Measurements from ENCODE around the gene POLR2L.

The POLR2L gene

GRCh38 chr11:869399-870126 is 27.2 kb upstream of the POLR2L start:
- in situ Hi-C loops (cut with MboI; ENCODE audit: low sequenced_read_pairs): loop anchor here (25.0 kb wide), 1 partner anchor 168 kb away; the partner anchor contains the start of gene MUC6

DNA sequence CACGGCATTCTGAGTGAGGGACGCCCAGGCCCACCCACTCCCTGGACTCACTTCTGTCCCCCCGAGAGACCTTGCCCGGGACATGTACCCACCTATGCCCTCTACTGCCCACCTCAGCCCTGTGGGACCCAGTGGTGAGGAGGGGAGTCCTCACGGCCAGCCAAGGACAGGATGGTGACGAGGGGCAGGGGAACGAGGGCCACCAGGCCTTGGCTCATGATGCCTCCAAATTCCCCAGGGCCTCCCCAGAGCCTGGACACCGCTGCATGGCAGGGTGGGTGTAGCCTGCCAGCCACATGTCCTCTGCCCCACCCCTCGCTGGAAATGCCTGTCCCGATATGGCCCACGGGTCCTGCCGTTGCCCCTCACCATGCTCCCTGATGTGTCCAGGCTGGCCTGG is 26.5 kb upstream of the POLR2L start:
- in situ Hi-C loops (cut with MboI; ENCODE audit: low sequenced_read_pairs): loop anchor here (25.0 kb wide), 1 partner anchor 168 kb away; the partner anchor contains the start of gene MUC6

DNA sequence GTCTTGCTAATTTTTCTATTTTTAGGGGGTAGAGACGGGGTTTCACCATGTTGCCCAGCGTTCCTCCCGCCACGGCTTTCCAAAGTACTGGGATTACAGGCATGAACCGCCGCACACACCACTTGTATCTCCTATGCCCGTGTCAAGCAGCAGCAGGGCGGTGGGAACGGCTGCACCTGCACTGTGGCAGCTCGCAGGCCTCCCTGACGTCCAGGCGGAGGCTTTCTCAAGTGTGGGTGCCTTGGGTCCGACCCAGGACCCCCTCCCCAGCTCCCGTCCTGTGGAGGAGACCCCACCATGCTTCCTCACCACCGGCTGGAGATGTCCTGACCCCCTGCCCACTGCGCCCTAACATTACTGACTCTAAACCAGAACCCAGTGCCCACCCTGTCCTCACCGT is 26.1 kb upstream of the POLR2L start:
- in situ Hi-C loops (cut with MboI; ENCODE audit: low sequenced_read_pairs): loop anchor here (25.0 kb wide), 1 partner anchor 169 kb away; the partner anchor contains the start of gene MUC6

DNA sequence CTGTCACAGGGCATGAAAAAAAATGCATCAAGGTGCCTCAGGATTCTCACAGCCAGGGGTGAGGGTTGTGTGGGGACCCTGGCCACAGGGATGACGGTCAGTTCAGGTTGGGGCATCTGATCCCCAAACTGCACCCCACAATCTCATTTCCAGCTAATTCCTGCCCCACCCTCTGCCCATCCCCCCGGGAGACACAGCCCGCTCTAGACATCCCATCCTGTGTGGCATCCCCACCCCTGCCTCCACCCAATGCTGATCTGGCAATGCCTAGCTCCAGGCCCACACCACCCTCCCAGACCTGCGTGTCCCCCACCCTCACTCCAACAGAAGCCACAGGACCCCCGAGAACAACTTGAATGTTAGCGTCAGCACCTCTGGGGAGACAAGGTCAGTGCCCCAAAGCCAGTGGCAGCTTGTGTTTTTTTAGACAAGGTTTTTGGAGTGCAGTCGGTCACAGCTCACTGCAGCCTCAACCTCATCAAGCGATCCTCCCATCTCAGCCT is 25.6 kb upstream of the POLR2L start:
- in situ Hi-C loops (cut with MboI; ENCODE audit: low sequenced_read_pairs): loop anchor here (25.0 kb wide), 1 partner anchor 169 kb away; the partner anchor contains the start of gene MUC6

DNA sequence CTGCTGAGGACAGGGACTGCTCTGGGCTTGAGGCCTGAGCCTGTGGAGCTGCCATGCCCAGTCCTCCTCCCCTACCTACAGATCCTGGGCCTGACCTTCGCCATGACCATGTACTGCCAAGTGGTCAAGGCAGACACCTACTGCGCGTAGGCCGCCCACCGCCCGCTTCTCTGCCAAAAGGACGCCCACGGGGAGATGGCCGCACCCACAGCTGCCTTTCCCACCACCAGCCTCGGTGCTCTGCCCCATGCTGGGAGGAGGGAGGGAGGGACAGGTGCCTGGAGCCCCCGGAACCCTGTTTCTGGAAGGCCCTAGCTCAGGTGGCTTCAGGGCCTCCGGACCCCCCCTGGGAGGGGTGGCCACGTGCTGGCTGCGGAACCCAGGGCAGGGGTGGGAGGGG is 24.2 kb upstream of the POLR2L start:
- in situ Hi-C loops (cut with MboI; ENCODE audit: low sequenced_read_pairs): loop anchor here (25.0 kb wide), 1 partner anchor 171 kb away; the partner anchor contains the start of gene MUC6

- in situ Hi-C loops (cut with MboI; ENCODE audit: low sequenced_read_pairs): loop anchor here (25.0 kb wide), 1 partner anchor 172 kb away; the partner anchor contains the start of gene MUC6
Observed at GRCh38 chr11:865462-866430, 23.4 kb upstream of the POLR2L start.

GRCh38 chr11:864898-865297 is 22.6 kb upstream of the POLR2L start:
- in situ Hi-C loops (cut with MboI; ENCODE audit: low sequenced_read_pairs): loop anchor here (25.0 kb wide), 1 partner anchor 172 kb away; the partner anchor contains the start of gene MUC6

DNA sequence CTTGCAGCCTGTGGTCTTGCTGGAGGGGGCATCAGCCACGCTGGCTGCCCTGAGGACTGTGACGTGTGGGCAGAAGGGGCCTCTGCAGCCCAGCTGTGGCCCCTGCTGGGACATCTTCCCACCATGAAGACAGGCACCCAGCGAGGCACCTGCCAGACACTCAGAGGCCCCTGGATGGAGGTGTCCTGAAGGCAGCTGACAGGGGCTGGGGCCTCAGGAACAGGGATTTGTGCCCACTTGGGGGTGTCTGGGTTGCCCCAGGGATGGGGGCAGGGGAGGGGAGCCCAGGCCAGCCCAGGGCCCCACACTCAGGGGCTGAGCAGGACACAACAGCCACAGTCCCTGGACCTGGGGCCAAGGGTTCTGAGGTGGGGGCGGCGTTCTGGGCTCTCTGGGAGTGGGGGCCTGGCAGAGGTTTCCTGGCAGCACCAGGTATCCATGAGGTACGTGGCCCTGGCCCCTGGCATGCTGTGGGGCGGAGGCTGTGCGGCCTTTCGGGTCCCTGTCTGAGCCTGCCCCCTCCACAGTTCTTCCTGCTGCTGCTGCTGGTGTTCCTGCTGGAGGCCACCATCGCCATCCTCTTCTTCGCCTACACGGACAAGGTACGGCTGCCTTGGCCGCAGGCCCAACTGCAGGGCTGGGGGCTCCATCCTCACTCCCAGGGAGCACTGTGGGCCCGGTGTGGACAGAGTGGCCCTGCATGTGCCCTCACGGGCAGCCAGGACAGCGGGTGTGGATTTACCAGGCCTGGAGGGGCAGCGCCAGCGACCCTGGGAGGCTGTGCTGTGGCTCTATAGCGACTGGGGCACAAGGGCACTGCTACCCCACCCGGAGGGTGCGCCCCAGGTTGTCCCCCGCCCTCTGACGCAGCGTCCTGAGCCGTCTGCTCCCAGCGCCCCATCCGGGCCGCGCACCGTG is 21.8 kb upstream of the POLR2L start:
- in situ Hi-C loops (cut with MboI; ENCODE audit: low sequenced_read_pairs): loop anchor here (25.0 kb wide), 1 partner anchor 173 kb away; the partner anchor contains the start of gene MUC6

DNA sequence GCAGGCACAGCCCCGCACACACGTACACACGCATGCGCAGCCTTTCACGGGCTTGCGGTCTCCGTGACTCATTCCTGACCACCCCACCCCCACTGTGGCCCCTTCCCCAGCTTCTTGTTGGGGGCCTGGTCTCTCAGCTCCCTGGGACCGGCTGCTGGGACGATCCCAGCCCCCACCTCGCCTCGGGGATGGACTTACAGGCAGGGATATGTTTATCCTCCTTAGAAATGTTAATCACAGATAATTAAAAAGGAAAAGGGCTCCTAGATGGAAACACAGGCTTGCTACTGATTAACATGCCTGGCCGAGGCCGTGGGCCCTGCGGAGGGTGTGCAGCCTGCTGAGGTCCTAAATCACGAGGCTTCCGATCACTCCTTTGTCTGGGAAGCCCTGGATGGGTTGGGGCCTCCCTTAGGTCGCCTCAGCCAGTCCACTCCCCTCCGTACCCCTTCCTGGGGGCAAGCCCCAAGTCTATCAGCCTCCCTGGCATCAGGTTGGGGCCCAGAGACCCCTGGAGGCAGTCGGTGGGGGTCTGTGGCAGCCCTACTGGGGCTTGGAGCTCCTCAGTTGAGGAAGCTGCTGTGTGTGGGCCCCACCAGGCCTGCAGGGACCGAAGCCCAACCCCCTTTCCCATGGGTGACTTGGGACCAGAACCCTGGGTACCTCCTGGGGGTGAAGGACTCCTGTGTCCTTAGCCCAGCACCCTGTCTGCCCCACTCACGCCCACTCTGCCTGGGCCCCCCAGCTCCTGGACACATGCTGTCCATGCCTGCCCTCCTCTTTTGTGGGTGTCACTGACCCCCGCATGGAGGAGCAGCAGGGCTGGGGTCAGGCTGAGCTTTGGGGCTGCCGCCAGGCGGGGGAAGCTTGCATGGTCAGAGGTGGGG is 20.9 kb upstream of the POLR2L start:
- in situ Hi-C loops (cut with MboI; ENCODE audit: low sequenced_read_pairs): loop anchor here (25.0 kb wide), 1 partner anchor 174 kb away; the partner anchor contains the start of gene MUC6

- in situ Hi-C loops (cut with MboI; ENCODE audit: low sequenced_read_pairs): loop anchor here (25.0 kb wide), 1 partner anchor 175 kb away; the partner anchor contains the start of gene MUC6
Observed at GRCh38 chr11:862696-863022, 20.3 kb upstream of the POLR2L start.

GRCh38 chr11:862081-862661 is 19.8 kb upstream of the POLR2L start:
- in situ Hi-C loops (cut with MboI; ENCODE audit: low sequenced_read_pairs): loop anchor here (25.0 kb wide), 1 partner anchor 175 kb away; the partner anchor contains the start of gene MUC6

DNA sequence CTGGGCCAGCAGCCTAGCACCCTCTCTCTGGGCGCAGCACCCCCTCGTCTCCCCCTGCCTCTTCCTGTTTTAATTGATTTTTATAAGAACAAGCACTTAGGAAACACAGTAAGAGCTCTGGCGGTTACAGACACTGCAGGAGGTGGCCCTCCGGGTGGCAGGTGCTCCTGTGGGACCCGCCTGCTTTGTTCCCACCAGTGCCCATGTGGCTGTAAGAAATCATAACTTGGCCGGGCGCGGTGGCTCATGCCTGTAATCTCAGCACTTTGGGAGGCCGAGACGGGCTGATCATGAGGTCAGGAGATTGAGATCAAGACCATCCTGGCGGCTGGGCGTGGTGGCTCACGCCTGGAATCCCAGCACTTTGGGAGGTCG is 18.8 kb upstream of the POLR2L start:
- in situ Hi-C loops (cut with MboI; ENCODE audit: low sequenced_read_pairs): loop anchor here (25.0 kb wide), 1 partner anchor 176 kb away; the partner anchor contains the start of gene MUC6

DNA sequence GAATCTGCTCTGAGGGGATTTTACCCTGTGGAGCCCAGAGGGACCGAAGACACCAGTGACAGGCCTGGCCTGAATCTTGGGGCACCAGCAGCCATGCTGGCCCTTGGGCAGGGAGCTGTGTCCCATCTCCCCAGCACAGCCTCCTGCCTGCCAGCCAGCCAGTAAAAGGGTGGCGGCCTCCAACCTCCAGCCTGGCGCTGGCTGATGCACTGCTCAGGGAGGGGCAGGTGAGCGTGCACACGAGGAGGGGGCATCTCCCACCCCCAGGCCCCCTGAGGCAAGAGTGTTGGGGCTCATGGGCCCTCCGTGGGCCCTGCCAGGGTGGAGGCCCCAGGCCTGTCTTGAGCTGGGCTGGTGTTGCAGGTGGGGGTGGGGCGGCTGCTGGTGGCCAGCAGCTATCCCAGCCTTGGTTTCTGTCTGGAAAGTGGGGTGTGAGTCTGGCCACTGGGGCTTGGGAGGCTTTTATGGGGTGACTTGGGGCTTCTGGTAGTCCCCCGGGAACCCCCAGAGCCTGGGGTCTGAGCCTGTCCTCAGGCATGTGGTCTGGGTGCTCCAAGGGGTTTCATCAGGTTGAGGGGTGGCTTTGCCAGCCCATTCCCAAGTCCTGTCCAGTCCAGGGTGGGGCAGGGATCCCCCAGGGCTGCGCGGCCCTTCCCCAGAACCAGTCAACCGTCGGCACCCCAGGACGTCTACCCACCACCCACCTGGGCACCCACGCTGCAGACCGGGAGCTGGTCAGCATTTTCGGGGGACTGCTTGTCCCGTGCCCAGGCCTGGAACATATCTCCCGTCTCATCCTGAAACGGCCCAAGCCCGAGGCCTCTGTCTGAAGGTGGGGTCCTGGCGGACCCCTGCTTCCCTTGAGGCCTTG is 18.1 kb upstream of the POLR2L start:
- in situ Hi-C loops (cut with MboI; ENCODE audit: low sequenced_read_pairs): loop anchor here (25.0 kb wide), 1 partner anchor 177 kb away; the partner anchor contains the start of gene MUC6

GRCh38 chr11:859394-860131 is 17.2 kb upstream of the POLR2L start:
- in situ Hi-C loops (cut with MboI; ENCODE audit: low sequenced_read_pairs): loop anchor here (25.0 kb wide), 1 partner anchor 178 kb away; the partner anchor contains the start of gene MUC6

DNA sequence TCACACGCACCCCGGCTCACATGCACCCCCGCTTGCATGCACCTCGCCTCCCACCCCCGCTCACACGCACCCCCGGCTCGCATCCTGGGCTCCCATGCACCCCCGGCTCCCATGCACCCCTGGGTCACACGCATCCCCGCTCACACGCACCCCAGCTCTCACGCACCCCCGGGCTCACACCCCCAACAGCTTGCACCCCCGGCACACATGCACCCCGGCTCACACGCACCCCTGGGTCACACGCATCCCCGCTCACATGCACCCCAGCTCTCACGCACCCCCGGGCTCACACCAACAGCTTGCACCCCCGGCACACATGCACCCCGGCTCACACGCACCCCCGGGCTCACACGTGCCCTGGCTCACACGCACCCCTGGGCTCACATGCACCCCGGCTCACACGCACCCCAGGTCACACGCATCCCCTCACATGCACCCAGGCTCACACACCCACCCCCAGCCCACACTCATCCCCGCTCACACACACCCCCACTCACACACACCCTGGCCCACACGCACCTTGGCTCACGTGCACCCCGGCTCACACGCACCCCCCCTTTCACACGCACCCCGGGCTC is 16.5 kb upstream of the POLR2L start:
- in situ Hi-C loops (cut with MboI; ENCODE audit: low sequenced_read_pairs): loop anchor here (25.0 kb wide), 1 partner anchor 178 kb away; the partner anchor contains the start of gene MUC6

All from HL-60/S4 treated with retinoic acid at 250 ng/mL for 4 days and 3 days (cell line).